Ectodermal cell (in vitro differentiated cells): ENCODE results near the gene TBL3.

Experiments used
- H3K27ac ChIP-seq: 2 replicates; pipeline ENCODE4 v1.7.0; 2013; ENCODE audit warnings: mild to moderate bottlenecking, low read depth, low read length; ENCODE audit not compliant: insufficient read depth, poor library complexity, severe bottlenecking
- H3K27me3 ChIP-seq: 2 replicates; pipeline ENCODE4 v1.7.0; 2013; ENCODE audit warnings: mild to moderate bottlenecking, low read length; ENCODE audit not compliant: insufficient read depth, control insufficient read depth, poor library complexity, severe bottlenecking
- H3K36me3 ChIP-seq: one replicate; pipeline ENCODE4 v1.7.0; 2013; ENCODE audit warnings: low read length; ENCODE audit not compliant: control insufficient read depth, insufficient read depth
- H3K4me1 ChIP-seq: one replicate; pipeline ENCODE4 v1.7.0; 2013; ENCODE audit warnings: low read length; ENCODE audit not compliant: control insufficient read depth, insufficient read depth
- H3K4me3 ChIP-seq: 2 replicates; pipeline ENCODE4 v1.7.0; 2013; ENCODE audit warnings: low read depth, low read length, control low read depth; ENCODE audit not compliant: insufficient read depth
- H3K9me3 ChIP-seq: 2 replicates; pipeline ENCODE4 v1.7.0; 2013; ENCODE audit warnings: mild to moderate bottlenecking, low read length, moderate library complexity; ENCODE audit not compliant: control insufficient read depth
- WGBS, 2 experiments: methylation state at CpG; one replicate each; pipeline ENCODE4 v1.1.7; 2013; ENCODE audit warnings: missing lambda C conversion rate in 2 of 2; 5-methylcytosine and 5-hydroxymethylcytosine counted together

TBL3 gene

GRCh38 chr16:1978476-1979120, 6.7 kb downstream of the TBL3 start:
- no peak overlapping the region for H3K27ac ChIP-seq
- H3K4me3 ChIP-seq = no peak overlapping the region
- peaks cover 51% of the 10 kb centered on the region for H3K27me3 ChIP-seq
- H3K4me1 ChIP-seq = peaks cover 26% of the 10 kb centered on the region
- peaks cover 25% of the 10 kb centered on the region for H3K36me3 ChIP-seq
- WGBS, 2 experiments = 79 to 82% methylated on average over 37 of the region's 37 CpGs
- no peaks in the 10 kb centered on the region for H3K9me3 ChIP-seq

GRCh38 chr16:1979271-1980029, 7.6 kb downstream of the TBL3 start:
- 11 to 13% methylated on average over 70 of the region's 70 CpGs for WGBS, 2 experiments
- no peak overlapping the region for H3K4me3 ChIP-seq
- H3K27ac ChIP-seq = no peak overlapping the region
- H3K4me1 ChIP-seq = peaks cover 26% of the 10 kb centered on the region
- peaks cover 25% of the 10 kb centered on the region for H3K36me3 ChIP-seq
- H3K9me3 ChIP-seq = no peaks in the 10 kb centered on the region
- peaks cover 51% of the 10 kb centered on the region for H3K27me3 ChIP-seq

GRCh38 chr16:1980030-1980769, 8.3 kb downstream of the TBL3 start:
- peaks cover 26% of the 10 kb centered on the region for H3K4me1 ChIP-seq
- WGBS, 2 experiments = 20 to 22% methylated on average over 53 of the region's 53 CpGs
- no peaks in the 10 kb centered on the region for H3K9me3 ChIP-seq
- H3K36me3 ChIP-seq = peaks cover 17% of the 10 kb centered on the region
- H3K27ac ChIP-seq = no peak overlapping the region
- H3K4me3 ChIP-seq = no peak overlapping the region
- H3K27me3 ChIP-seq = peaks cover 51% of the 10 kb centered on the region

- Histone ChIP-seq H3K9me3 (no peaks in the 10 kb centered on the region), H3K27ac (no peak overlapping the region), H3K36me3 (peaks cover 20% of the 10 kb centered on the region), H3K4me1 (peaks cover 26% of the 10 kb centered on the region), H3K27me3 (peaks cover 51% of the 10 kb centered on the region), H3K4me3 (no peak overlapping the region)
- 57 to 60% methylated on average over 16 of the region's 16 CpGs for WGBS, 2 experiments
Observed at GRCh38 chr16:1980770-1981087, 8.9 kb downstream of the TBL3 start.

GRCh38 chr16:1981398-1981836, 9.6 kb downstream of the TBL3 start, which contains the start of gene NOXO1:
Gene NOXO1 (minus strand): TSS chr16:1981469. CDS start chr16:1981179, 290 bp downstream.
- peaks cover 26% of the 10 kb centered on the region for H3K4me1 ChIP-seq
- WGBS, 2 experiments = 59 to 62% methylated on average over 6 of the region's 6 CpGs
- H3K36me3 ChIP-seq = peaks cover 26% of the 10 kb centered on the region
- no peaks in the 10 kb centered on the region for H3K9me3 ChIP-seq
- H3K27ac ChIP-seq = no peak within 1 kb of the TSS
- H3K4me3 ChIP-seq = no peak within 1 kb of the TSS
- peaks cover 51% of the 10 kb centered on the region for H3K27me3 ChIP-seq

GRCh38 chr16:1982013-1982433, 10.2 kb downstream of the TBL3 start:
- H3K27me3 ChIP-seq = peaks cover 51% of the 10 kb centered on the region
- no peak overlapping the region for H3K27ac ChIP-seq
- 73 to 75% methylated on average over 5 of the region's 5 CpGs for WGBS, 2 experiments
- H3K4me1 ChIP-seq = peaks cover 26% of the 10 kb centered on the region
- H3K9me3 ChIP-seq = no peaks in the 10 kb centered on the region
- no peak overlapping the region for H3K4me3 ChIP-seq
- H3K36me3 ChIP-seq = peaks cover 32% of the 10 kb centered on the region

- no peaks in the 10 kb centered on the region for H3K9me3 ChIP-seq
- 36 to 37% methylated on average over 19 of the region's 19 CpGs for WGBS, 2 experiments
- peaks cover 26% of the 10 kb centered on the region for H3K4me1 ChIP-seq
- peaks cover 51% of the 10 kb centered on the region for H3K27me3 ChIP-seq
- no peak overlapping the region for H3K27ac ChIP-seq
- H3K4me3 ChIP-seq = peak overlapping the region; percentile 71
- peaks cover 25% of the 10 kb centered on the region for H3K36me3 ChIP-seq
Observed at GRCh38 chr16:1982991-1983543, 11.2 kb downstream of the TBL3 start.

GRCh38 chr16:1983544-1984346, 11.9 kb downstream of the TBL3 start, which contains the start of gene GFER:
Gene GFER (plus strand): TSS chr16:1984193. CDS start chr16:1984219, 26 bp downstream.
- peaks cover 51% of the 10 kb centered on the region for H3K27me3 ChIP-seq
- peaks cover 18% of the 10 kb centered on the region for H3K36me3 ChIP-seq
- H3K9me3 ChIP-seq = no peaks in the 10 kb centered on the region
- H3K4me1 ChIP-seq = peaks cover 26% of the 10 kb centered on the region
- peak within 1 kb of the TSS; percentile 71 for H3K4me3 ChIP-seq
- WGBS, 2 experiments = 0 to 1% methylated on average over 109 of the region's 109 CpGs
- H3K27ac ChIP-seq = peak within 1 kb of the TSS; percentile 95

- 7 to 9% methylated on average over 58 of the region's 58 CpGs for WGBS, 2 experiments
- peaks cover 18% of the 10 kb centered on the region for H3K36me3 ChIP-seq
- peak overlapping the region; percentile 71 for H3K4me3 ChIP-seq
- H3K9me3 ChIP-seq = no peaks in the 10 kb centered on the region
- peak overlapping the region; percentile 63 for H3K27ac ChIP-seq
- H3K27me3 ChIP-seq = peaks cover 51% of the 10 kb centered on the region
- peaks cover 29% of the 10 kb centered on the region for H3K4me1 ChIP-seq
Observed at GRCh38 chr16:1984347-1985225, 12.7 kb downstream of the TBL3 start.
